SU-DHL-6 (cell line): ENCODE results near the gene ULBP2.
"Not testable (repeated sequence)": the region's sequence is repeated elsewhere in the genome, so short reads cannot be mapped to it uniquely, and the experiment has no call there.

ENCODE experiments used
- H2AFZ ChIP-seq: fragments of 200-600 bp; sonication (generic); 2 replicates; pipeline ENCODE4 v1.6.1; 2014; ENCODE audit warnings: low read depth, mild to moderate bottlenecking, moderate library complexity, mixed read lengths, antibody characterized with exemption, low read length; ENCODE audit not compliant: severe bottlenecking
- H3F3A ChIP-seq: fragments of 200-600 bp; shearing (Covaris generic); 2 replicates; pipeline ENCODE4 v1.6.0; 2016; ENCODE audit warnings: antibody characterized with exemption, mild to moderate bottlenecking; ENCODE audit not compliant: insufficient read depth
- H3K27ac ChIP-seq: fragments of 200-600 bp; sonication (generic); 2 replicates; pipeline ENCODE4 v1.5.1; 2016; ENCODE audit warnings: low read depth, mild to moderate bottlenecking, low read length, moderate library complexity, mixed read lengths
- H3K27me3 ChIP-seq: fragments of 200-600 bp; sonication (generic), shearing (Covaris generic); 2 replicates; pipeline ENCODE4 v1.6.0; 2014; ENCODE audit warnings: mild to moderate bottlenecking, low read length
- H3K36me3 ChIP-seq: fragments of 200-600 bp; sonication (generic); 2 replicates; pipeline ENCODE4 v1.6.1; 2014; ENCODE audit warnings: mild to moderate bottlenecking, low read length, mixed read lengths
- H3K4me2 ChIP-seq: fragments of 300-600, 200-600 bp; shearing (Covaris generic), sonication (generic); 2 replicates; pipeline ENCODE4 v1.6.0; 2014; ENCODE audit warnings: low read length, low read depth, mild to moderate bottlenecking; ENCODE audit not compliant: poor library complexity, severe bottlenecking
- H3K4me3 ChIP-seq: fragments of 200-600 bp; sonication (generic); 2 replicates; pipeline ENCODE4 v1.5.1; 2014; ENCODE audit warnings: antibody characterized with exemption, low read length, mild to moderate bottlenecking, mixed read lengths; ENCODE audit not compliant: insufficient read depth, poor library complexity, severe bottlenecking
- H3K79me2 ChIP-seq: fragments of 200-600 bp; sonication (generic); 2 replicates; pipeline ENCODE4 v1.6.1; 2014; ENCODE audit warnings: mild to moderate bottlenecking, low read length, moderate library complexity; ENCODE audit not compliant: insufficient read depth
- H3K9ac ChIP-seq: fragments of 200-600 bp; sonication (generic); 2 replicates; pipeline ENCODE4 v1.7.0; 2014; ENCODE audit warnings: mild to moderate bottlenecking, low read length
- H3K9me2 ChIP-seq: fragments of 200-600 bp; sonication (generic); replicated peaks from 2 replicates; pipeline ENCODE4 v1.6.1; 2014; ENCODE audit warnings: low read length; ENCODE audit not compliant: insufficient read depth
- H3K9me3 ChIP-seq: fragments of 200-600 bp; sonication (generic); 2 replicates; pipeline ENCODE4 v1.6.1; 2014; ENCODE audit warnings: low read length, mixed read lengths; ENCODE audit not compliant: insufficient read depth
- H4K20me1 ChIP-seq: fragments of 200-600 bp; sonication (generic); 2 replicates; pipeline ENCODE4 v1.6.1; 2014; ENCODE audit warnings: low read depth, mild to moderate bottlenecking, antibody characterized with exemption, low read length, moderate library complexity, mixed read lengths
- CTCF ChIP-seq: fragments of 200-600 bp; sonication (generic); IDR thresholded peaks from one replicate; pipeline ENCODE4 v1.5.1; 2017; ENCODE audit warnings: antibody characterized with exemption, mild to moderate bottlenecking, low read length, moderate library complexity; ENCODE audit not compliant: insufficient read depth, poor library complexity, severe bottlenecking
- EZH2phosphoT487 ChIP-seq: fragments of 200-600 bp; sonication (generic), shearing (Covaris generic); conservative IDR thresholded peaks from 2 replicates; pipeline ENCODE4 v1.6.1; 2018; ENCODE audit warnings: mild to moderate bottlenecking, antibody characterized with exemption, low read length, moderate library complexity, mixed read lengths

ULBP2 gene

GRCh38 chr6:149958124-149958523 is 16.3 kb downstream of the ULBP2 start:
- H3K9ac ChIP-seq, H2AFZ ChIP-seq, H3K9me2 ChIP-seq, H3F3A ChIP-seq, H3K4me2 ChIP-seq, H3K36me3 ChIP-seq, H3K9me3 ChIP-seq, H3K27me3 ChIP-seq, H3K79me2 ChIP-seq, H3K27ac ChIP-seq, H3K4me3 ChIP-seq, H4K20me1 ChIP-seq: not testable (repeated sequence)

- H3K4me3 ChIP-seq, H3K27me3 ChIP-seq, H3K9me3 ChIP-seq: not testable (repeated sequence)
Measured at GRCh38 chr6:149959806-149960205, 18.0 kb downstream of the ULBP2 start.

GRCh38 chr6:149960488-149960887 is 18.7 kb downstream of the ULBP2 start:
- Histone ChIP-seq H3K79me2 (no peaks in the 10 kb centered on the region), H3K4me2 (no peak overlapping the region), H3K9me2 (no peaks in the 10 kb centered on the region), H3K36me3 (no peaks in the 10 kb centered on the region), H3F3A (no peaks in the 10 kb centered on the region), H2AFZ (no peak overlapping the region), H3K27me3 (no peaks in the 10 kb centered on the region), H4K20me1 (no peaks in the 10 kb centered on the region), H3K4me3 (no peak overlapping the region), H3K9ac (no peak overlapping the region), H3K27ac (no peak overlapping the region), H3K9me3 (no peaks in the 10 kb centered on the region)
- TF ChIP-seq CTCF (no peak), EZH2phosphoT487 (no peak)

More at GRCh38 chr6:149959806-149960205, 18.0 kb downstream of the ULBP2 start:
- H2AFZ ChIP-seq, H3K9me2 ChIP-seq, H3K9ac ChIP-seq, H3F3A ChIP-seq, H3K27ac ChIP-seq, H3K36me3 ChIP-seq, H4K20me1 ChIP-seq, H3K79me2 ChIP-seq, H3K4me2 ChIP-seq: not testable (repeated sequence)

- Histone ChIP-seq H4K20me1 (no peaks in the 10 kb centered on the region), H3K79me2 (no peaks in the 10 kb centered on the region), H3K9ac (no peak overlapping the region), H3K4me3 (no peak overlapping the region), H3K4me2 (no peak overlapping the region), H3K9me3 (no peaks in the 10 kb centered on the region), H3K27me3 (no peaks in the 10 kb centered on the region), H3K27ac (no peak overlapping the region), H3K36me3 (no peaks in the 10 kb centered on the region), H3K9me2 (no peaks in the 10 kb centered on the region), H2AFZ (no peak overlapping the region), H3F3A (no peaks in the 10 kb centered on the region)
- TF ChIP-seq CTCF (peak; percentile 29), EZH2phosphoT487 (no peak)
Measured at GRCh38 chr6:149961728-149962425, 20.1 kb downstream of the ULBP2 start.
